ENCODE results near the gene HSF5. TPM values are rescaled to one million over a fixed set of nuclear protein-coding genes. Genes with fewer than 3 reads are reported as not detected.

The HSF5 gene
- total RNA-seq, 6 experiments from 2014 or later: 0.06 to 0.18 (median 0.10) TPM; not detected in 1

DNA sequence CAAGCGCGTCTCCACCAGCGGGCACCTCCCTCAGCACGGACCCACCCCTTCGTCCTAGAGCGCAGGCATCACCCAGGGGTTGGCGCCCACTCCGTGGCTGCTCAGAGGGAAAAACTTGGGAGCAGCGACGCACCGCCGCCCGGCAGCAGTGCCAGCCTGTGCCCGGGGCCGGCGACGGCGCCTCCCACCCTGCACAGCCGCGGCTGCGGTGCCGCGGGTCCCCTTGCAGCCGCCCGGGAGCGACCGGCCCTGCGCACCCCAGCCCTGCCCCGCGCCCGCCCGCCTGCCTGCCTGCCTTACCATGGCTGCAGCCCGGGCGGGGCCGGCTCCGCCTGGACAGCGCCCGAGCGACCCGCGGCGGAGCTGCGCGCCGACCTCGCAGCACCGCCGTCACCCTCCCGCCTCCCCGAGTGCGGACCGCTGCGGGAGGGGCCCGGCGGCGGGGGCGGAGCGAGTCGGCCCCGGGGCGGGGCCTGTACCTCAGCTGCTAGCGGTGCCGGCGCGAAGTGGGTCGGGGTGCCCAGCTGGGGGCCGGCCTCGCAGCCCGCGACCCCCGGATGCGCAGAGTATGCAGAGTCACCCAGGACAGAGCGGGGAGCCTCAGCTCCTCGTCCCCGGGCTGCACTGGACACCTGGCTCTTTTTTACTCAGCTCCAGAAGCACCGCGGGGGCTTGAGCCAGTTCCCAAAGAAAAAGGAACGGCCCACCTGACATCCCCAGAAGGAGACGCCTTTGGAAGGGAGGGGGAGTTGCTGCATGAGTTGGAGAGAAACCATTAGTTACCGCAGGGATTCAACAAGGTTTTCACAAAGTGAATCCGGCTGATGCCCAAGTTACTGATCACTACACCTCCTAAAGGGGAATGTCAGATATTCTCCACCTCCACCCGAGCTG is 43.7 kb upstream of the HSF5 start:
- intact Hi-C loops (cut with DNase I): no loop called here
- 8% methylated on average over 9 of the region's 82 CpGs for WGBS (ENCODE audit: insufficient coverage, low coverage, low lambda C conversion rate, missing lambda C conversion rate)
- peak overlapping the region in 2 of 3 donors; percentile 26 to 59 for H3K27ac ChIP-seq

GRCh38 chr17:58531122-58531521 is 42.9 kb upstream of the HSF5 start:
- ATAC-seq (no peak), DNase-seq (no peak)
- Histone ChIP-seq H3K27ac (peak overlapping the region in 2 of 3 donors; percentile 26 to 59), H3K4me3 (peak overlapping the region; percentile 49 to 68 (median 54)), H3K9me3 (no peaks in the 10 kb centered on the region), H3K27me3 (no peaks in the 10 kb centered on the region), H3K4me1 (peaks cover 0 to 49% (median 14%) of the 10 kb centered on the region in 4 donors), H3K36me3 (no peaks in the 10 kb centered on the region)
- intact Hi-C loops (cut with DNase I): no loop called here
- WGBS (ENCODE audit: insufficient coverage, low coverage, low lambda C conversion rate, missing lambda C conversion rate): 80% methylated on average over 1 of the region's 3 CpGs
- no peak for TF ChIP-seq CTCF (IDR thresholded peaks at IDR 0.05)
- no peak for TF ChIP-seq POLR2A (IDR thresholded peaks at IDR 0.05)

More for the DNA sequence above, 43.7 kb upstream of the HSF5 start:
- ATAC-seq (peak; percentile 77 to 90 (median 83)), DNase-seq (peak; percentile 75 to 82 (median 79))
- Histone ChIP-seq H3K9me3 (no peaks in the 10 kb centered on the region), H3K4me1 (peaks cover 0 to 50% (median 15%) of the 10 kb centered on the region in 4 donors), H3K36me3 (no peaks in the 10 kb centered on the region), H3K27me3 (no peaks in the 10 kb centered on the region), H3K4me3 (peak overlapping the region; percentile 49 to 68 (median 54))
- TF ChIP-seq POLR2A (IDR thresholded peaks at IDR 0.05) (peak; percentile 59), CTCF (IDR thresholded peaks at IDR 0.05) (no peak)

GRCh38 chr17:58530655-58531054 is 42.4 kb upstream of the HSF5 start:
- ATAC-seq: no peak
- no peaks in the 10 kb centered on the region for H3K27me3 ChIP-seq
- TF ChIP-seq CTCF (IDR thresholded peaks at IDR 0.05): no peak
- TF ChIP-seq POLR2A (IDR thresholded peaks at IDR 0.05): no peak
- no peaks in the 10 kb centered on the region for H3K36me3 ChIP-seq
- no peaks in the 10 kb centered on the region for H3K9me3 ChIP-seq
- no peak overlapping the region for H3K4me3 ChIP-seq
- intact Hi-C loops (cut with DNase I): no loop called here
- WGBS (ENCODE audit: insufficient coverage, low coverage, low lambda C conversion rate, missing lambda C conversion rate): 80% methylated on average over 1 of the region's 2 CpGs
- no peak overlapping the region for H3K27ac ChIP-seq
- DNase-seq: no peak
- peaks cover 0 to 46% (median 11%) of the 10 kb centered on the region in 4 donors for H3K4me1 ChIP-seq

DNA sequence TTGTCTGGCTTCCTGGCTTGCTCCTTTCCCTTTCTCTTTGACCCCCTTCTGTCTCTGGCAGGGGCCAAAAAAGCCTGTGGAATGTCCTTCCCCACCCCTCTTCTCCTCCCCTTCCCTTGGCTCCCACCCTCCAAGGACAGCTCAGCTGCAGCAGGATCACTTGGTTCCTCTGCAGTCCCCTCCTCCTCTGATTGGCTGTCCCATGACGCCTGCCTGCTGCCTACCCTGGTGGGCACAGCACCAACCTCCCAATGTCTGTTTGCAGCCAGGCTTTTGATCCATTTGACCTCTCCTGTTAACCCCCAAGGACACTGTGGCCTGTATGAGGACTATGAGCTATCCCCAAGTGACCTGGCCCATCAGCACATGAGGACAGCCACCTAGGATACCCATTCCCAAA is 41.1 kb upstream of the HSF5 start:
- TF ChIP-seq POLR2A (IDR thresholded peaks at IDR 0.05) (no peak), CTCF (IDR thresholded peaks at IDR 0.05) (no peak)
- Histone ChIP-seq H3K9me3 (no peaks in the 10 kb centered on the region), H3K4me3 (no peak overlapping the region), H3K4me1 (peaks cover 0 to 46% (median 4%) of the 10 kb centered on the region in 4 donors), H3K27me3 (no peaks in the 10 kb centered on the region), H3K27ac (peak overlapping the region; percentile 5 to 60 (median 12)), H3K36me3 (no peaks in the 10 kb centered on the region)
- ATAC-seq: no peak
- intact Hi-C loops (cut with DNase I): no loop called here
- WGBS (ENCODE audit: insufficient coverage, low coverage, low lambda C conversion rate, missing lambda C conversion rate): 17% methylated on average over 1 of the region's 1 CpG
- DNase-seq: no peak
